Stimulated activated naive CD4-positive, alpha-beta T cell (primary cell): ENCODE data around the gene OCLN.
"Not testable (repeated sequence)": the region's sequence is repeated elsewhere in the genome, so short reads cannot be mapped to it uniquely, and the experiment has no call there.

ENCODE experiments used
- DNase-seq, 6 experiments: peaks; one replicate each; lab custom pipeline; 2025; lab: John Stamatoyannopoulos, UW

The OCLN gene

GRCh38 chr5:69528035-69528434 is 35.4 kb downstream of the OCLN start:
- DNase-seq: no peak

GRCh38 chr5:69528609-69529008 is 36.0 kb downstream of the OCLN start:
- DNase-seq: no peak

GRCh38 chr5:69530561-69531405 is 38.2 kb downstream of the OCLN start:
- DNase-seq: no peak

- no peak for DNase-seq
Measured at GRCh38 chr5:69531406-69531801, 38.8 kb downstream of the OCLN start.

- DNase-seq: not testable (repeated sequence)
Measured at GRCh38 chr5:69537911-69538310, 45.3 kb downstream of the OCLN start.

- DNase-seq: not testable (repeated sequence)
Measured at GRCh38 chr5:69538735-69539134, 46.1 kb downstream of the OCLN start.

GRCh38 chr5:69541347-69541746 is 48.8 kb downstream of the OCLN start:
- not testable (repeated sequence) for DNase-seq

- DNase-seq: not testable (repeated sequence)
Measured at GRCh38 chr5:69542838-69543618, 50.4 kb downstream of the OCLN start.

GRCh38 chr5:69544602-69545001 is 52.0 kb downstream of the OCLN start:
- not testable (repeated sequence) for DNase-seq

GRCh38 chr5:69559908-69560330 is 67.3 kb downstream of the OCLN start, which contains the start of gene GTF2H2C:
Gene GTF2H2C (plus strand): TSS chr5:69560191. CDS start chr5:69565133, 4,942 bp downstream.
- not testable (repeated sequence) for DNase-seq

- not testable (repeated sequence) for DNase-seq
Measured at GRCh38 chr5:69560587-69561431, 68.2 kb downstream of the OCLN start.

GRCh38 chr5:69566172-69566571 is 73.6 kb downstream of the OCLN start:
- not testable (repeated sequence) for DNase-seq

GRCh38 chr5:69568072-69568471 is 75.5 kb downstream of the OCLN start:
- not testable (repeated sequence) for DNase-seq

GRCh38 chr5:69583356-69583755 is 90.8 kb downstream of the OCLN start:
- DNase-seq: not testable (repeated sequence)

- not testable (repeated sequence) for DNase-seq
Measured at GRCh38 chr5:69596114-69596840, 103.7 kb downstream of the OCLN start.

GRCh38 chr5:69601947-69602346 is 109.4 kb downstream of the OCLN start:
- not testable (repeated sequence) for DNase-seq

GRCh38 chr5:69606839-69607238 is 114.2 kb downstream of the OCLN start:
- DNase-seq: not testable (repeated sequence)
